Peyer's patch (tissue), 4 donors: Measurements from ENCODE around the gene RAI14. TPM values are rescaled to one million over a fixed set of nuclear protein-coding genes. Genes with fewer than 3 reads are reported as not detected.
"Not testable (repeated sequence)": the region's sequence is repeated elsewhere in the genome, so short reads cannot be mapped to it uniquely, and the experiment has no call there.

ENCODE experiments used
- DNase-seq, 3 donors: peaks; one replicate each; pipeline ENCODE4 v3.0.0-alpha.2; 2017 to 2019
- H3K27ac ChIP-seq, 4 donors: fragments of 200-600 bp; sonication (generic); one replicate each; pipeline ENCODE4 v1.5.1; 2016 to 2019
- H3K27me3 ChIP-seq, 2 donors: fragments of 200-600 bp; sonication (generic); one replicate each; pipeline ENCODE4 v1.5.1; 2019
- H3K36me3 ChIP-seq, 3 donors: fragments of 200-600 bp; sonication (generic); one replicate each; pipeline ENCODE4 v1.5.1; 2016 to 2019
- H3K4me1 ChIP-seq, 4 donors: fragments of 200-600 bp; sonication (generic); one replicate each; pipeline ENCODE4 v1.5.1; 2016 to 2019
- H3K4me3 ChIP-seq, 4 donors: fragments of 200-600 bp; sonication (generic); 1 replicate in 3 of 4; 2 replicates in 1 of 4; pipeline ENCODE4 v1.5.1; 2016 to 2019; ENCODE audit warnings: mild to moderate bottlenecking in 1 of 4
- H3K9me3 ChIP-seq, 4 donors: fragments of 200-600 bp; sonication (generic); one replicate each; pipeline ENCODE4 v1.5.1; 2016 to 2019; ENCODE audit warnings: mild to moderate bottlenecking in 1 of 4
- POLR2A ChIP-seq, 2 donors: fragments of 450-650 bp; IDR thresholded peaks; one replicate each; pipeline ENCODE4 v1.5.1; 2017; ENCODE audit warnings: antibody characterized with exemption in 2 of 2, mild to moderate bottlenecking in 2 of 2, moderate library complexity in 2 of 2
- total RNA-seq, 4 donors: library from RNA; depleted of rRNA; stranded (reverse); fragments of >200 nt; gene quantifications; one replicate each; pipeline ENCODE4 v1.1.0, GENCODE V29; 2016
- TF ChIP-seq, protein P1 (sequence below), 6 experiments: fragments of 450-650 bp in 4 of 6; fragments of 200-600 bp in 2 of 6; sonication (generic) in 1 of 6; IDR thresholded peaks; one replicate each; pipeline ENCODE4 v1.5.1; 2017 to 2019; ENCODE audit warnings: antibody characterized with exemption in 6 of 6, mild to moderate bottlenecking in 3 of 6, moderate library complexity in 1 of 6

RAI14 gene
- total RNA-seq, 4 donors from 2014 or later, result 5.0 to 182 (median 6.4) TPM

DNA sequence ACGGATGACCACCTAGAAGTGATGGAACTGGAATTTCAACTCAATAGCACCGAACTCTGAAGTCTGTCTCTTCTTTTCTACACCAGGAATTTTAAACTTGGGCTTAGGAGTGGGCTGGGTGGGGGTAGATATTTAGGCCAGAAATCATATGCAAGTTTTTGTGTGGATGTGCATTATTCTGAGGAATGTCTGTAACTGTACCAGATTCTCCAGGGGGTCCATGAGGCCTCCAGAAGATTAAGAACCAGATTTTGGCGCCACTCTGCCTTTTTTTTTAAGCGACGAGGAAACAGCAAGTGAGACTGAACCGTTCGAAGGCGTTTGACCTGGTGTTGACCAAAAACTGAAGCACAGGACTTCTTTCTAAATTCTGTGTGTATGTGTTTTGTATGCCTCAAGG lies 94.1 kb downstream of the RAI14 start:
- no peak for TF ChIP-seq POLR2A (IDR thresholded peaks at IDR 0.05)
- no peaks in the 10 kb centered on the region for H3K4me1 ChIP-seq
- H3K27ac ChIP-seq, result no peak overlapping the region
- no peak overlapping the region for H3K4me3 ChIP-seq
- H3K9me3 ChIP-seq, result no peaks in the 10 kb centered on the region
- no peak for DNase-seq
- no peaks in the 10 kb centered on the region for H3K27me3 ChIP-seq
- no peaks in the 10 kb centered on the region for H3K36me3 ChIP-seq

- no peaks in the 10 kb centered on the region for H3K27me3 ChIP-seq
- DNase-seq, result no peak
- no peaks in the 10 kb centered on the region for H3K36me3 ChIP-seq
- no peak overlapping the region for H3K27ac ChIP-seq
- H3K9me3 ChIP-seq, result no peaks in the 10 kb centered on the region
- H3K4me1 ChIP-seq, result peaks cover 0 to 9% (median 0%) of the 10 kb centered on the region in 4 donors
- H3K4me3 ChIP-seq, result no peak overlapping the region
- TF ChIP-seq, protein P1, sequence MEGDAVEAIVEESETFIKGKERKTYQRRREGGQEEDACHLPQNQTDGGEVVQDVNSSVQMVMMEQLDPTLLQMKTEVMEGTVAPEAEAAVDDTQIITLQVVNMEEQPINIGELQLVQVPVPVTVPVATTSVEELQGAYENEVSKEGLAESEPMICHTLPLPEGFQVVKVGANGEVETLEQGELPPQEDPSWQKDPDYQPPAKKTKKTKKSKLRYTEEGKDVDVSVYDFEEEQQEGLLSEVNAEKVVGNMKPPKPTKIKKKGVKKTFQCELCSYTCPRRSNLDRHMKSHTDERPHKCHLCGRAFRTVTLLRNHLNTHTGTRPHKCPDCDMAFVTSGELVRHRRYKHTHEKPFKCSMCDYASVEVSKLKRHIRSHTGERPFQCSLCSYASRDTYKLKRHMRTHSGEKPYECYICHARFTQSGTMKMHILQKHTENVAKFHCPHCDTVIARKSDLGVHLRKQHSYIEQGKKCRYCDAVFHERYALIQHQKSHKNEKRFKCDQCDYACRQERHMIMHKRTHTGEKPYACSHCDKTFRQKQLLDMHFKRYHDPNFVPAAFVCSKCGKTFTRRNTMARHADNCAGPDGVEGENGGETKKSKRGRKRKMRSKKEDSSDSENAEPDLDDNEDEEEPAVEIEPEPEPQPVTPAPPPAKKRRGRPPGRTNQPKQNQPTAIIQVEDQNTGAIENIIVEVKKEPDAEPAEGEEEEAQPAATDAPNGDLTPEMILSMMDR (IDR thresholded peaks at IDR 0.05), result no peak
- no peak for TF ChIP-seq POLR2A (IDR thresholded peaks at IDR 0.05)
Measured at GRCh38 chr5:34751807-34752736, 95.9 kb downstream of the RAI14 start.

DNA sequence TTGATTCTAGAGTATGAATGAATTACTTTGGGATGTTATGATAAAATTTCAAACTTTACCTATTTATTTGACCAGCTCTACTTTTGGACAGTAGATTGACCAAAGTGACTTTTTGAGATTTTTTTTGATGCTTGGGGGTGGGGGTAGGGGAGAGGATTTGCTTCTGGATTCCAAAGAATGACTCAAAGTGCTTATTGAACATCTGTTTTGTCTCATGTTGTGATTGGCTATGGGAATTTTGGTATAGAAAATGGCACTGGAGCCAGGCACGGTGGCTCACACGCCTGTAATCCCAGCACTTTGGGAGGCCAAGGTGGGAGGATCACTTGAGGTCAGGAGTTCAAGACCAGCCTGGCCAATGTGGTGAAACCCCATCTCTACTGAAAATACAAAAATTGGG lies 97.1 kb downstream of the RAI14 start:
- H3K27ac ChIP-seq, H3K4me3 ChIP-seq, H3K27me3 ChIP-seq, H3K9me3 ChIP-seq, H3K36me3 ChIP-seq, DNase-seq: not testable (repeated sequence)
- H3K4me1 ChIP-seq, result peaks cover 0 to 16% (median 0%) of the 10 kb centered on the region in 4 donors

DNA sequence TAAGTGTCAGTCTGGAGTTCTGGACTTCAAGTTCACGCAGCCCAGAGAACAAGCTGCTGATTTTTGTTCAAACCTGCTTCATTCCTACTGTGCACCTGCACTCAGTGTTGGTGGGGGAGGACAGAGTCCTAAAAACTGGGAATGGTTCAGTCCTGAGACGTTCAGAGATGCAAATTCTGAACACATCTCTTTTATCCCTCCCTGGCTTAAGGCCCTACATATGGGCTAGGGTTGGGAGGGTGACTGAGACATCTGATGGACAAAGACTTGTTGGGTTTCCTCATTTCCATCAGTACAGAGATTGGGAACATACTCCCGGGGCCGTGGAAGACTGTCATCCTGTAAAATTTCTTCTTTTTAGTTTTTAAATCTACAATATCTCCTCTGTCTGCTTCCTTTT lies 99.8 kb downstream of the RAI14 start:
- Histone ChIP-seq H3K9me3 (no peaks in the 10 kb centered on the region), H3K36me3 (no peaks in the 10 kb centered on the region), H3K4me3 (no peak overlapping the region), H3K27ac (no peak overlapping the region), H3K4me1 (peaks cover 0 to 16% (median 0%) of the 10 kb centered on the region in 4 donors), H3K27me3 (no peaks in the 10 kb centered on the region)
- DNase-seq, result no peak
- TF ChIP-seq, protein P1 (IDR thresholded peaks at IDR 0.05), result no peak
- TF ChIP-seq POLR2A (IDR thresholded peaks at IDR 0.05), result no peak

DNA sequence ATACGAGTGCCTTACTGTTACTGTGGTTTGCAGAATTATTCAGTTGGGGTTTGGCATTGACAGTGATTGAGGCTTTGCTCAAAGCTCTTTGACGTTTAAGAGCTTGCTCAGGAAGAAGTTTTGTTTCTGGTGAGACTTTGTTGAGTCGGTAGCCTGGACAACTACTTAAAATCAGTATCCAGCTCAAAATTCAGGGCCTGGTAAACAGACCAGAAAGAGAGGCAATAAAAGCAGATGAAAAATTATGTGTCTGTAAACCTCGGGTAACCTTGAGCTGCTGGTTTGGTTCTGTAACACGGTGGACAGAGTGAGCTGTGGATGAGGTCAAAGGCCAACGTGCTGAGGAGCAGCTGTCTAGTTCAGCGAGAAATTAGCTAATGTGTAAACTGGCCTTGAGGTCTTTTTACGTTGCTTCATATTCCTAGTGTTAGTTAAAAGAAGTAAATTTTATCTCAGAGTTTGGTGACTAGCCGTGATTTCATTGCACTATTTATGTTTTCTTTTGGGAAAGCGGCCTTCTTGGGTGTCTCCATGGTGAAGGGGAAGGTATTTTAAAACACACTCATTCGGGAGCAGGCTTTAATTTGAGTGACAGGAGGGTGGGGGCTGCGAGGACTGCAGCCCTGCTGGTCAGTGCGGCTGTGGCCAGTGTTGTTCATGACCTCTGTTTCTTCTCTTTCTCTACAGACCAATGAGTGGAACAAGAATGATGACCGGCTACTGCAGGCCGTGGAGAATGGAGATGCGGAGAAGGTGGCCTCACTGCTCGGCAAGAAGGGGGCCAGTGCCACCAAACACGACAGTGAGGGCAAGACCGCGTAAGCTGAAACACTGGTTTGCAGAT lies 100.9 kb downstream of the RAI14 start:
- Histone ChIP-seq H3K4me3 (no peak overlapping the region), H3K9me3 (no peaks in the 10 kb centered on the region), H3K4me1 (peaks cover 0 to 16% (median 0%) of the 10 kb centered on the region in 4 donors), H3K27ac (no peak overlapping the region), H3K36me3 (no peaks in the 10 kb centered on the region), H3K27me3 (no peaks in the 10 kb centered on the region)
- TF ChIP-seq, protein P1 (IDR thresholded peaks at IDR 0.05), result no peak
- DNase-seq, result peak in 2 of 3 donors; percentile 59 to 64

DNA sequence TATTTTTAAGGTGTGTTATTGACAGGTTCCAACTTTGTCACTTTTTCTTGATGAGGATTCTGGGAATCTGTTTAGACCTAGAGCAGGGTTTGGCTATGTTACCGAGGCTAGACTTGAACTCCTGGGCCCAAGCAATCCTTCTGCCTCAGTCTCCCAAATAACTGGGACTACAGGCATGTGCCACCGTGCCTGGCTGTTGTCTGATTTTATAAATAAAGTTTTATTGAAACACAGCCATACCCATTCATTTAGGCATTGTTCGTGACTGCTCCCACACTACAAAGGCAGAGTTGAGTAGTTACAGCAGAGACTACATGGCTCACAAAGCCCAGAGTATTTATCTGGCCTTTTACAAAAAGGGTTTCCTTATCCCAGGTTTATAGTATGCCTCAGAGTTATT lies 102.4 kb downstream of the RAI14 start:
- Histone ChIP-seq H3K36me3 (no peaks in the 10 kb centered on the region), H3K4me1 (peaks cover 0 to 16% (median 0%) of the 10 kb centered on the region in 4 donors), H3K27me3 (no peaks in the 10 kb centered on the region), H3K4me3 (no peak overlapping the region), H3K9me3 (no peaks in the 10 kb centered on the region), H3K27ac (no peak overlapping the region)
- TF ChIP-seq, protein P1 (IDR thresholded peaks at IDR 0.05), result no peak
- no peak for TF ChIP-seq POLR2A (IDR thresholded peaks at IDR 0.05)
- DNase-seq, result no peak

GRCh38 chr5:34759213-34759612 lies 103.1 kb downstream of the RAI14 start:
- H3K27me3 ChIP-seq, DNase-seq, H3K27ac ChIP-seq, H3K9me3 ChIP-seq, H3K36me3 ChIP-seq, H3K4me3 ChIP-seq: not testable (repeated sequence)
- peaks cover 0 to 16% (median 0%) of the 10 kb centered on the region in 4 donors for H3K4me1 ChIP-seq
